Liver (tissue), 9 donors: ENCODE measurements around the gene DNAJB6. TPM values are rescaled to one million over a fixed set of nuclear protein-coding genes. Genes with fewer than 3 reads are reported as not detected.

Source experiments
- DNase-seq: peaks from one replicate; pipeline ENCODE4 v3.0.0-alpha.2; 2017; ENCODE audit warnings: low spot score
- H3K27ac ChIP-seq, 2 donors: one replicate each; pipeline ENCODE4 v1.7.0; 2013; ENCODE audit warnings: inconsistent platforms in 2 of 2, low read length in 2 of 2, control low read depth in 1 of 2, low read depth in 1 of 2, mild to moderate bottlenecking in 1 of 2
- H3K27me3 ChIP-seq, 4 donors: one replicate each; pipeline versions ENCODE4 v1.6.1 to v1.7.0; 2013; ENCODE audit warnings: low read length in 3 of 4, inconsistent platforms in 1 of 4, mild to moderate bottlenecking in 1 of 4, moderate library complexity in 1 of 4; ENCODE audit not compliant: control insufficient read depth in 4 of 4, insufficient read depth in 4 of 4
- H3K36me3 ChIP-seq, 4 donors: one replicate each; pipeline versions ENCODE4 v1.6.1 to v1.7.0; 2013; ENCODE audit warnings: low read length in 3 of 4, mild to moderate bottlenecking in 3 of 4, low read depth in 1 of 4, moderate library complexity in 1 of 4; ENCODE audit not compliant: control insufficient read depth in 4 of 4, insufficient read depth in 3 of 4
- H3K4me1 ChIP-seq, 4 donors: one replicate each; pipeline versions ENCODE4 v1.6.1 to v1.7.0; 2013; ENCODE audit warnings: low read length in 3 of 4, mild to moderate bottlenecking in 3 of 4, moderate library complexity in 1 of 4; ENCODE audit not compliant: control insufficient read depth in 4 of 4, insufficient read depth in 4 of 4
- H3K4me3 ChIP-seq, 3 donors: one replicate each; pipeline versions ENCODE4 v1.6.1 to v1.7.0; 2013; ENCODE audit warnings: low read length in 3 of 3, control low read depth in 1 of 3, low read depth in 1 of 3, mild to moderate bottlenecking in 1 of 3
- H3K9ac ChIP-seq, 2 donors: one replicate each; pipeline ENCODE4 v1.7.0; 2013; ENCODE audit warnings: low read length in 2 of 2, mild to moderate bottlenecking in 2 of 2, moderate library complexity in 2 of 2, control low read depth in 1 of 2, low read depth in 1 of 2
- H3K9me3 ChIP-seq, 4 donors: one replicate each; pipeline versions ENCODE4 v1.6.1 to v1.7.0; 2013; ENCODE audit warnings: low read length in 3 of 4; ENCODE audit not compliant: control insufficient read depth in 4 of 4
- ATF3 ChIP-seq: IDR thresholded peaks from 2 replicates; pipeline ENCODE4 v1.6.1; 2016; ENCODE audit warnings: antibody characterized with exemption
- CTCF ChIP-seq: fragments of 150-350 bp; IDR thresholded peaks from 2 replicates; pipeline ENCODE4 v1.5.1; 2017; ENCODE audit warnings: improper control_type of control experiment, low read depth, low read length; ENCODE audit not compliant: missing input control
- FOXA1 ChIP-seq: IDR thresholded peaks from 2 replicates; pipeline ENCODE4 v1.6.1; 2016; ENCODE audit warnings: antibody characterized with exemption
- HNF4A ChIP-seq, 2 donors: conservative IDR thresholded peaks; 2 replicates each; pipeline ENCODE4 v1.6.1; 2016; ENCODE audit warnings: antibody characterized with exemption in 2 of 2, mild to moderate bottlenecking in 2 of 2
- HNF4G ChIP-seq: IDR thresholded peaks from 2 replicates; pipeline ENCODE4 v1.6.1; 2016; ENCODE audit warnings: antibody characterized with exemption
- JUND ChIP-seq, 2 donors: IDR thresholded peaks; 2 replicates each; pipeline ENCODE4 v1.6.1; 2016; ENCODE audit warnings: antibody characterized with exemption in 2 of 2
- RAD21 ChIP-seq, 2 donors: IDR thresholded peaks; 2 replicates each; pipeline ENCODE4 v1.6.1; 2016; ENCODE audit warnings: antibody characterized with exemption in 2 of 2, mild to moderate bottlenecking in 2 of 2
- RXRA ChIP-seq, 2 donors: IDR thresholded peaks; 2 replicates each; pipeline ENCODE4 v1.6.1; 2017 to 2018; ENCODE audit warnings: antibody characterized with exemption in 2 of 2, mild to moderate bottlenecking in 1 of 2
- SP1 ChIP-seq: IDR thresholded peaks from 2 replicates; pipeline ENCODE4 v1.6.1; 2018; ENCODE audit warnings: antibody characterized with exemption, mild to moderate bottlenecking
- TAF1 ChIP-seq: conservative IDR thresholded peaks from 2 replicates; pipeline ENCODE4 v1.6.1; 2016; ENCODE audit warnings: antibody characterized with exemption, mild to moderate bottlenecking
- YY1 ChIP-seq: IDR thresholded peaks from 2 replicates; pipeline ENCODE4 v1.6.1; 2016; ENCODE audit warnings: antibody characterized with exemption, mild to moderate bottlenecking
- ZBTB33 ChIP-seq: IDR thresholded peaks from 2 replicates; pipeline ENCODE4 v1.6.1; 2016; ENCODE audit warnings: antibody characterized with exemption
- WGBS: extraction: QIAGEN DNeasy Blood & Tissue Kit; methylation state at CpG from one replicate; pipeline ENCODE4 v1.1.7; 2013; 5-methylcytosine and 5-hydroxymethylcytosine counted together
- polyA plus RNA-seq, 2 donors: library from polyadenylated mRNA; stranded (reverse) in 1 of 2; unstranded in 1 of 2; fragments of 200-250 nt in 1 of 2; fragments of >200 nt in 1 of 2; fragmentation: Nextera tagmentation in 1 of 2; extraction: Ambion mirVana in 1 of 2; gene quantifications; one replicate each; pipeline versions ENCODE4 v1.2.1 to v1.2.3, GENCODE V29; 2013 to 2015
- total RNA-seq, 2 donors: library from RNA; depleted of rRNA; stranded (reverse); fragments of >200 nt; gene quantifications; one replicate each; pipeline ENCODE4 v1.2.3, GENCODE V29; 2014
- TF ChIP-seq, protein P1 (sequence below): IDR thresholded peaks from 2 replicates; pipeline ENCODE4 v1.6.1; 2016; ENCODE audit warnings: antibody characterized with exemption, mild to moderate bottlenecking
- TF ChIP-seq, protein P2 (sequence below): IDR thresholded peaks from 2 replicates; pipeline ENCODE4 v1.6.1; 2016; ENCODE audit warnings: antibody characterized with exemption
- donor health status: healthy.
- donor health status: healthy.
- donor health status: healthy.
- donor health status: healthy.
- donor health status: healthy.

The DNAJB6 gene
- total and polyA plus RNA-seq, 4 donors = 26.5 to 46.6 (median 42.4) TPM

- no peak overlapping the region for H3K27ac ChIP-seq
- no peaks in the 10 kb centered on the region for H3K9me3 ChIP-seq
- no peaks in the 10 kb centered on the region for H3K4me1 ChIP-seq
- no peak overlapping the region for H3K9ac ChIP-seq
- no peaks in the 10 kb centered on the region for H3K36me3 ChIP-seq
- TF ChIP-seq, protein P1, sequence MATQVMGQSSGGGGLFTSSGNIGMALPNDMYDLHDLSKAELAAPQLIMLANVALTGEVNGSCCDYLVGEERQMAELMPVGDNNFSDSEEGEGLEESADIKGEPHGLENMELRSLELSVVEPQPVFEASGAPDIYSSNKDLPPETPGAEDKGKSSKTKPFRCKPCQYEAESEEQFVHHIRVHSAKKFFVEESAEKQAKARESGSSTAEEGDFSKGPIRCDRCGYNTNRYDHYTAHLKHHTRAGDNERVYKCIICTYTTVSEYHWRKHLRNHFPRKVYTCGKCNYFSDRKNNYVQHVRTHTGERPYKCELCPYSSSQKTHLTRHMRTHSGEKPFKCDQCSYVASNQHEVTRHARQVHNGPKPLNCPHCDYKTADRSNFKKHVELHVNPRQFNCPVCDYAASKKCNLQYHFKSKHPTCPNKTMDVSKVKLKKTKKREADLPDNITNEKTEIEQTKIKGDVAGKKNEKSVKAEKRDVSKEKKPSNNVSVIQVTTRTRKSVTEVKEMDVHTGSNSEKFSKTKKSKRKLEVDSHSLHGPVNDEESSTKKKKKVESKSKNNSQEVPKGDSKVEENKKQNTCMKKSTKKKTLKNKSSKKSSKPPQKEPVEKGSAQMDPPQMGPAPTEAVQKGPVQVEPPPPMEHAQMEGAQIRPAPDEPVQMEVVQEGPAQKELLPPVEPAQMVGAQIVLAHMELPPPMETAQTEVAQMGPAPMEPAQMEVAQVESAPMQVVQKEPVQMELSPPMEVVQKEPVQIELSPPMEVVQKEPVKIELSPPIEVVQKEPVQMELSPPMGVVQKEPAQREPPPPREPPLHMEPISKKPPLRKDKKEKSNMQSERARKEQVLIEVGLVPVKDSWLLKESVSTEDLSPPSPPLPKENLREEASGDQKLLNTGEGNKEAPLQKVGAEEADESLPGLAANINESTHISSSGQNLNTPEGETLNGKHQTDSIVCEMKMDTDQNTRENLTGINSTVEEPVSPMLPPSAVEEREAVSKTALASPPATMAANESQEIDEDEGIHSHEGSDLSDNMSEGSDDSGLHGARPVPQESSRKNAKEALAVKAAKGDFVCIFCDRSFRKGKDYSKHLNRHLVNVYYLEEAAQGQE = no peak
- TF ChIP-seq YY1 (no peak), ZBTB33 (no peak), RXRA (IDR thresholded peaks at IDR 0.05) (no peak), HNF4A (conservative IDR thresholded peaks at IDR 0.05) (no peak), CTCF (no peak), HNF4G (no peak), JUND (IDR thresholded peaks at IDR 0.05) (no peak), TAF1 (no peak), FOXA1 (no peak), ATF3 (no peak)
- TF ChIP-seq, protein P2, sequence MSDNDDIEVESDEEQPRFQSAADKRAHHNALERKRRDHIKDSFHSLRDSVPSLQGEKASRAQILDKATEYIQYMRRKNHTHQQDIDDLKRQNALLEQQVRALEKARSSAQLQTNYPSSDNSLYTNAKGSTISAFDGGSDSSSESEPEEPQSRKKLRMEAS = no peak
- no peak for DNase-seq
- no peak overlapping the region for H3K4me3 ChIP-seq
- H3K27me3 ChIP-seq = no peaks in the 10 kb centered on the region
- WGBS = 83% methylated on average over 18 of the region's 18 CpGs
Measured at GRCh38 chr7:157438121-157439025, 101.6 kb downstream of the DNAJB6 start.

GRCh38 chr7:157439149-157439548, 102.3 kb downstream of the DNAJB6 start:
- H3K9ac ChIP-seq = no peak overlapping the region
- no peak overlapping the region for H3K27ac ChIP-seq
- no peak for DNase-seq
- no peaks in the 10 kb centered on the region for H3K9me3 ChIP-seq
- H3K4me1 ChIP-seq = no peaks in the 10 kb centered on the region
- no peaks in the 10 kb centered on the region for H3K27me3 ChIP-seq
- H3K36me3 ChIP-seq = no peaks in the 10 kb centered on the region
- WGBS = 95% methylated on average over 6 of the region's 6 CpGs
- no peak overlapping the region for H3K4me3 ChIP-seq
- TF ChIP-seq, protein P1 = no peak
- TF ChIP-seq YY1 = no peak
- no peak for TF ChIP-seq RAD21 (IDR thresholded peaks at IDR 0.05)
- TF ChIP-seq ATF3 = no peak
- no peak for TF ChIP-seq TAF1
- TF ChIP-seq, protein P2 = no peak
- TF ChIP-seq CTCF = no peak
- TF ChIP-seq HNF4G = no peak
- TF ChIP-seq HNF4A (conservative IDR thresholded peaks at IDR 0.05) = no peak
- no peak for TF ChIP-seq SP1
- no peak for TF ChIP-seq RXRA (IDR thresholded peaks at IDR 0.05)
